GM19324 (cell line): ENCODE results near the gene PTGFR.

Experiments used
- ATAC-seq: cut with Tn5 transposase; IDR thresholded peaks from one replicate; pipeline ENCODE4 v1.9.1; 2021; ENCODE audit warnings: mild to moderate bottlenecking, moderate library complexity; ENCODE audit not compliant: unreplicated experiment, low FRiP score

PTGFR gene

DNA sequence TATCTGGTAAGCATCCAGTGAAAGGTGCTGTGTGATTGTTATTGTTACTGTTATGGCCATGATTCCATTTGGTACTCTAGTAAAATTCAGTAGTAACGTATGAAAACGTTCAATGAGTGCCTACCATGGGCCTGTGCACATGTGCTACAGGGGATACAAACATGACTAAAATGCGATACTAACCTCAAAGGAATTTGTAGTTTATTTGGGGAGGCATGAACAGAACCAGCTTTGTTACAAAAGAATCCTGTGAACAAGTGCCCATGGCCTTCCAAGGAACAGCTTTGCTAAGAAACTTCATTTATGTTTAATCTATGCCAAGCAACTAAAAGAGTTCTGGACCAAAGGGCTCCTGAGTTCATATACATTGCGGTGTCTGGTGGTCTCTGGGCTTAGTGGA, 28.7 kb downstream of the PTGFR start:
- no peak for ATAC-seq

DNA sequence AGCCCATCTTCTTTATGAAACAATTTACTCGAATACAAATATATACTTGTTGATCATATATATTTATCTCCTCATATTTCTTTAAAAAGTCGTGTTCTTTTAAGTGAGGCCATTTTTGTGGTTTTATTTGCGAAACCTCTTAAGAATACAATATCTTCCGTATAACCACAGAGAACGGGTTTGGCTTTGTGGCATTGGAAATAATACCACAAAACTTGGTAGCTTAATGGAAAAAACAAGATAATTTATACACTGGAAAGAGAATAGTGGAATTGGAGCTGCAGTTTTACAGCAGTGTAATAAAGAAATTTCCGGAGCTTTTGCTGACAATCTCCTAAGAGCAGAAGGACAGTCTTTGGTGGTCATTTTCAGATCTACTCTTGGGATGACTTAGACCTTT, 29.4 kb downstream of the PTGFR start:
- no peak for ATAC-seq

DNA sequence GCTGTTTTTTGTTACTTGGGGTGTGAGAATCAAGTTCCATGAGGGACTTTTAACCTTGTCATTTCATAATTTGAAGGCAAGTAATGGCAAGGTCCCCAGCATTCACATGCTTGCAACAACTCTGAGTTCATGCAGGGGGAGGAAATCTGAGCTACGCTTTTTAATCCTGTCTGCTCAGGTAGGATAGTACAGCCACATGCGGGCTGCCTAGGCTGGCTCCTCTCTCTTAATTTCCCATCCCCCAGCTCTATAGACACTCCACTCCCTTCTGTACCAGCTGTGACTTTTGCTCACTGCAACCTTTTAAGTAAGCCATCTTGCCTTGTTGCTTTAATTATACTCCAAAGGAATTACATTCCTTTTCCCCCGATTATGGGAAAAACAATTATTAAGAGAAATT, 30.1 kb downstream of the PTGFR start:
- ATAC-seq, result no peak

- no peak for ATAC-seq
Observed at GRCh38 chr1:78522136-78522535, 31.4 kb downstream of the PTGFR start.

GRCh38 chr1:78526496-78526895, 35.7 kb downstream of the PTGFR start:
- no peak for ATAC-seq

DNA sequence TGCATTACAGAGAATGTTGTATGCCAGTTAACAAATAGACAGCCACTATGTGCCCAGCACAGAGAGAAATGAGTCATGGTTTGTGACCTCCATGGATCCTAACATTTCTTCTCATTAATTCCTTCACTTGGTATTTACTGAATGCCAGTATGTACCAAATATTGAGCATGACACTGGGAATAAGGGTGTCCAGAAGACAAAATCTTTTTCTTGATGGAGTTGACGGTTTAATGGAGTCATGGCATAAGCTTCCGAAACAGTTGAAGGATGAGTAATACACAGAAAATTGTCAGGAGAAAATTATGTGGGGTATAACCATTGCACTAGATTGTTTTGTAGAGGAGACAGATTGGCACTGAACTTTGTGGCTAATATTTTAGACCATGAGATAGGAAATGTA, 36.9 kb downstream of the PTGFR start:
- ATAC-seq, result no peak

GRCh38 chr1:78533527-78533926, 42.8 kb downstream of the PTGFR start:
- no peak for ATAC-seq

DNA sequence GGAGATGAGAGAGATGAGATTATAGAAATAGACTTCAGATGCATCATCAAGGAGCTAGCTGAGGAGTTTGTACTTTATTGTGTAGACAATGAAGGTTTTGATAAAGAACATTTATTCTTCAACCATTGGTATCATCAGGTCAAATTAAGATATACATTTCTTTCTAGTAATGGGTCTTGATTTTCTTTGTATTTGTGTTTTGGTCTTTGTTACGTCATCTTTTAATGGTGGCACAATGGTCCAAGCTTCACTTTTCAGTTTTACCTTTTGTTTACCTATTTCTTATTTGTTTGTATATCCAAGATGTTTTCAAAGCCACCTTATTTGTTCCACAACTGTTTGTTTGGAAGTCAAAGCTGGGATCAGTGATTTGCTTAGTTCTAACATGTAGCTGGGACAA, 44.5 kb downstream of the PTGFR start:
- ATAC-seq, result no peak

- ATAC-seq, result no peak
Observed at GRCh38 chr1:78536427-78536826, 45.7 kb downstream of the PTGFR start.

DNA sequence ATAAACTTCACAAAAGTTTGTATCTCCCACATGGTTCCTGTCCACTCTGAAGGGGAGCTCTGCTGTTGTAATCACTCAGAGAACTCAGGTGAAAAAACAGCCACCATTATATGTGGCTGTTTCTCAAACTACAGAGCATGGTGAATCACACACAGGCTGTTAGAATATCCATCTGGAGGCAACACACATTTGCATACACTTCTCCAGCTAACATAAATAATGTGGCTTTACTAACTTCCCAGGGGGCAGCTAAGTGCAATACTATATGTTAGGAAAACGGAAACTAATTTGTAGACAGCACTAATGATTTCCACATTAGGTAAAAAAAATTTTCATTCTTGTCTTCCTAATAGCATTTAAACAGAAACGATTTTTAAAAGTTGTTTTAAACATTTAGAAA, 49.3 kb downstream of the PTGFR start:
- no peak for ATAC-seq

DNA sequence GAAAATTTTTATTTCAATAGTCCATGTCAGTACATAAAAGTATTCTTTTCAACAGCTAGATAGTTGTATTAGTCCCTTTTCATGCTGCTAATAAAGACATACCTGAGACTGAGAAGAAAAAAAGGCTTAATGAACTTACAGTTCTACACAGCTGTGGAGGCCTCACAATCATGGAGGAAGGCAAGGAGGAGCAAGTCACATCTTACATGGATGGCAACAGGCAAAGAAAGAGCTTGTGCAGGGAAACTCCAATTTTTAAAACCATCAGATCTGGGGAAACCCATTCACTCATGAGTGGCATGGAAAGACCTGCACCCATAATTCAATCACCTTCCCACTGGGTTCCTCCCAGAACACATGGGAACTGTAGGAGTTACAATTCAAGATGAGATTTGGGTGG, 50.7 kb downstream of the PTGFR start:
- ATAC-seq, result no peak

DNA sequence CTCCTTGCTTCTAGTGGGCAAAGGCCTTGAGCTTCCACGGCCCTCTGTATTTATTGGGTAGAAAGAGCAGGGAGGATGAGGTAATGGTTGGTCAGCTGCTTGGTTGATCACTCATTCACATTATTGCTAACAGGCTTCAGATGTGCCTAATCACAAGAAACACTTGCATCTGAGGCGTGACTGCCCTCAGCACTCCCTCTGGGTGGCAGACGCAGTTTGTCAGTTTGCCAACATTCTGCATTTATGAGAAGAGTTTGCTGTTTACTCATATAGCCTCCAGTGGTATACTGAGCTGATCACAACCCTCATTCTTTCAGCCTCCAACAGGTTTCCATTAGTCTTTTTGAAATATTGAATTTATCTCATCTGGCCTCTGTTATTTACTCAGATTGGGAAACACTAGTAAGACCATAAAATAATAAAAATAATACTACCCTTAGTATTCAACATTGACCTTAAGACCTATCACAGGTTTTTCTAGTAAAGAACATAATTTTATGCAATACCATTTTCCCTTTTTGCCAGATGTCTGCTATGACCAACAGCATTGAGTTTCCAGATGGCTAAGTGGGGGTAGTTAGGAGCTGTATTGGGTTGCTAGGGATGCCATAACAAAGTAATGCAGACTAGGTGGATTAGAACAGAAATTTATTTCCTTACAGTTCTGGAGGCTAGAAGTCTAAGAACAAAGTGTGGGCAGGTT, 53.3 kb downstream of the PTGFR start:
- ATAC-seq, result no peak

- ATAC-seq, result no peak
Observed at GRCh38 chr1:78547081-78547480, 56.3 kb downstream of the PTGFR start.

- no peak for ATAC-seq
Observed at GRCh38 chr1:78549331-78549730, 58.6 kb downstream of the PTGFR start.

DNA sequence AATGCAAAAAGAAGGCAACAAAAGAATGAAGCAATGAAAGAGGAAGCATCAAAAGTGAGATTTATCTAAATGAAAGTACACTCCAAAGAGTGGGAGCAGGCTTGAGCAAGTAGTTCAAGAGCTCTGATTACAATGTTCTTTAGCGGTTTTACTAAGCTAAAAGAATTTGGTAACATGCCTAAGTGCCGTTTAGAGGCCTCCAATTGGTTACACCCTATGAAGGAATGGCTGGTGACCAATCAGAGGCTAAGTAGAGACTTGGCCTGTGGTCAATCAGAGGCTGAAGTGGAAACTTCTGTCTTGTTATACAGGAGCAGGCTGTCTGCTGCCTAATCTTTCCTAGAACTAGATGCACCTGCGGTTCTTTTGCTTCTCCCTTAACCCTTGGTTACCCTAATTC, 59.1 kb downstream of the PTGFR start:
- no peak for ATAC-seq

DNA sequence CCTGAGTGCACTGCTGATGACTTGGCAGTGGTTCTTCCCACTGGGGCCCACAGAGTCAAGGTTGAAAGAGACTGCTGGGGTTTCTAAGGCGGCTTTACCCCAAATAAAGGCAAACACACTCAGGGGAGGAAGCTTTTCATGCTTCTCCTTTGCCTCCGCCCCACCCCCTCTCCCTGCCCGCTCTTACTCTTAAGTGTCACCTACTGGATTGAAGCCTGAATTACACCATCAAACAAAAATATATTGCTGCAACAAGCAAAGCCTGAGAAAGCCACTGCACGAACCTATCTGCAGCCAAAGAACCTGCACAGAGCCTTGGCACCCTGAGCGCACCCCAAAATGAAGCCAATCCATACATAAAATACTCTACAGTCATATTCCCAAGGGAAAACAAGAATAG, 63.1 kb downstream of the PTGFR start:
- ATAC-seq, result no peak

DNA sequence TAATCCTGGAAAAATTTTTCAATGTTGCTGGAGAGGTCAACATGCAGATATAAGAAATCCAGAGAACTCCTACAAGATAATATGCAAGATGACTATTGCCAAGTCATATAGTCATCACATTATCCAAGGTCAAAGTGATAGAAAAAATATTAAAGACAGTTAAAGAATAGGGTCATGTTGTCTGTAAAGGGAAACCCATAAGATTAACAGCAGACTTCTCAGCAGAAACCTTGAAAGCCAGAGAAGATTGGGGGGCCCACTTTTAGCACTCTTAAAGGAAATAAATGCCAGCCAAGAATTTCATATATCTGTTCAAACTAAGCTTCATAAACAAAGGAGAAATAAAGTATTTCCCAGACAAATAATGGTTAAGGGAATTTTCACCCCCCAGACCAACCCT, 64.1 kb downstream of the PTGFR start:
- no peak for ATAC-seq

DNA sequence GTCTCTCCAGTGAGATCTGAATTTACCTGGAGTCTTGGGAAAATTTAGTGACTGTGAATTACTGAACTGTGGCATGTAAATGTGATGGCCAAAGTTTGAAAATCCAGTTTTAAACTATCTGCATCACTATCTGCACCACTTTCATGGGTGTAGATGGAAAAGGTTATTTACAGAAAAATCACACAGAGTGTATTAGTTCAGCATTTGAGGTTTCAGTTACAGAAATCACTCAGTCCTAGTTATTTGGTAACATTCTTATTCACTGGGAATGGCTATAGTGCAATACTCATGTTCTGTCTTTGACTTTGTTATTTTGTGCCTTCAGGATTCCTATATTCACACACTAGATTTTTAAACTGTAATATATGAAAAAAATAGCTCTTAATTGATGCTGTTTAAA, 68.9 kb downstream of the PTGFR start:
- no peak for ATAC-seq

- no peak for ATAC-seq
Observed at GRCh38 chr1:78560811-78561210, 70.0 kb downstream of the PTGFR start.

DNA sequence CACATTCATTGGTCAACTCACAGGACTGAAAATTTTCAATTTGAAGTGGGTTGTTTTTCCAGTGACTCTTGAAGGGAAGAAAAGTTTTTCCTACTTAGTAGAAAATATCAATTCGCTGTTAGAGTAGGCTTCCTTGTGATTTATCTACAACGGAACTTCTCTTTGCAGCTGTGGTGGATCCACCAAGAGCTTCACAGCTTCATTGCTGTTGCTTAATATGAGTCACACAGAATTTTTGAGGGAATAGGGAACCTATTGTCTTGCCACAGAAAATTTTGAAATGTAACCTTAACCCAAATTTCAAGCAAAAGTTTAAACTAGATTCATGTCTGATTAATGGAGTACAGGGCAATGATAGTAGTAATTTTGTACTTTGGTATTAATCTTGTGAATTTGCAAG, 71.1 kb downstream of the PTGFR start:
- ATAC-seq, result no peak

DNA sequence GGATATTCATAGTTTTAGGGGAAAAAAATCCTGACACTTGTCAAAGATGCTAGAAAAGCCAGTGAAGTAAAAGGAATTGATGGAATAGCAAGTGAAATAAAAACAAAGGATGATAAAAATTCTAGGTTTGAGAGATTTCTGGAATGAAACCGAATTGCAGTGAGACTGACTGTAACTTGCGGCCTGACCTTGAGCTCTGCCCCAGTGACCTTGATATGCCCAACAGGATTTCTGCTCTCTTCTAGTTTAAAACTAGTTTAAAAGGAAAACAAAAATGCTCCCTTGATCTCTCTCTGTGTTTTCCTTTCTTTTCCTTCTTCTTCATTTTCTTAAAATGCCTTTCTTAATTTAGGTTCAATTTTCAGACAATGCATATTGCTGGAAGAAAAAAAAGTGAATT, 74.6 kb downstream of the PTGFR start:
- ATAC-seq, result no peak

DNA sequence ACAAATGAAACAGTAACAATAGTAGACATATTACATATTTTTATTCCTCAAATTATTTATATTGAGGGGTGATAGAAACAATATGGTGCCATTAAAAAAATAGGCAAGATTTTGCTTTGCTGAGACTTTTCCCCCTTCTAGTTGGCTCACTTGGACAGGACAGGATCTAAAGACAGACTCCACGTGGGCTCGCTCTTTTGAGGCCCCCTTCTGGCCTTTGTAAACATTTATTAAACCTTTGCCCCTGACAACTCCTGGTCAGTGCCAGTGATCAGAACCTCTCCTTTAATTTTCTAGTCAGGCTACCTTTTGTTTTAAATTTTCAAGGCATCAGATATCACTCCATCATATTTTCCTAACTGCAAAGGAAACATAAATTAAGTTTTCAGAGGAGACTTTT, 79.8 kb downstream of the PTGFR start:
- no peak for ATAC-seq
